Dendritic cell treated with granulocyte-macrophage colony-stimulating factor and Interleukin-4, amounts not matched to agents 40 ng/mL and 50 ng/mL, for 4 days (primary cell): ENCODE results near the gene NAT8L.

ENCODE experiments used
- H3K27ac Mint-ChIP-seq: one replicate; pipeline ENCODE4 v1.8.0; 2022; ENCODE audit warnings: mild to moderate bottlenecking, mixed read lengths
- H3K27me3 Mint-ChIP-seq: one replicate; pipeline ENCODE4 v1.8.0; 2022; ENCODE audit warnings: mild to moderate bottlenecking, mixed read lengths
- H3K36me3 Mint-ChIP-seq: one replicate; pipeline ENCODE4 v1.8.0; 2022; ENCODE audit warnings: low read depth, mixed read lengths
- H3K4me1 Mint-ChIP-seq: one replicate; pipeline ENCODE4 v1.8.0; 2022; ENCODE audit warnings: low read depth, mixed read lengths
- H3K4me3 Mint-ChIP-seq: one replicate; pipeline ENCODE4 v1.8.0; 2022; ENCODE audit warnings: mild to moderate bottlenecking, moderate library complexity, mixed read lengths
- H3K9me3 Mint-ChIP-seq: one replicate; pipeline ENCODE4 v1.8.0; 2022; ENCODE audit warnings: mixed read lengths
- intact Hi-C: fragments of 100-400 bp; cut with micrococcal nuclease; formaldehyde crosslinking; loops from one replicate; pipeline ENCODE4 v1.15.0; 2022

NAT8L gene

DNA sequence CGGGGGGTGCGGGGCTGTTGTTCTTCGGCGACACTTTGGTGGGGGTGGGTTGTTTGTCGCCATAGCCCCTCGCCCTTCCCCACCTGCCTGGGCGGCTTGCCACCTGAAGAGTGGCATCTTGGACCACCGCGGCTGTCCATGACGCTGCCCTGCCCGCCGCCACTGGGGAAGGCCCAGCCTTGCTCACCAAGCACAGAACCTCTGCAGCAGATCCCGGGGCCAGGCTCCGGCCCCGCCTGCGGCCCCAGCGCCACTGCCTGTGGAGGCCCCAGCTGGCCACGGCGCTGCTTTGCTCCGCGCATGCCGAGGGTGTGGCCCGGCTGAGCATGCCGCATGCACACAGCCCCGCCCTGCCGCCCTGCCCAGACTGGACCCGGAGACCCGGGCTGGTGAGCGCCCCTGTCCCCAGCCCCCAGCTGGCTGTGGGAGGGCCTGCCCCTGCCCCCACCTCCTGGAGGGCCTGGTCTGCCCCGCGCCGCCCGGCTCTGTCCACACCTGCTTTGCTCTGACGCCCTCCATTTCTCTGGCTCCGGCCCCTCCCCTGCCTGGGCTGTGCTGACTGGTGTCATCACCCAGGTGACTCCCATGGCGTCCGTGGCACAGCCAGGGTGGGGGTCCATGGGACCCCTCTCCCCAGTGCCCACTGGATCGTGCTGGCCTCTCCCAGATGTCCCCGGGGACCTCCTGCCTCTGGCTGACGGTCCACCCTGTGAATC lies 5.3 kb downstream of the NAT8L start:
- intact Hi-C loops, result no loop called here
- Mint-ChIP-seq H3K36me3 (peaks cover 5% of the 10 kb centered on the region), H3K4me3 (no peak overlapping the region), H3K9me3 (no peaks in the 10 kb centered on the region), H3K4me1 (no peaks in the 10 kb centered on the region), H3K27me3 (peaks cover 24% of the 10 kb centered on the region), H3K27ac (no peak overlapping the region)

GRCh38 chr4:2065106-2065930 lies 6.2 kb downstream of the NAT8L start:
- Mint-ChIP-seq H3K27ac (no peak overlapping the region), H3K4me1 (no peaks in the 10 kb centered on the region), H3K9me3 (no peaks in the 10 kb centered on the region), H3K27me3 (peaks cover 22% of the 10 kb centered on the region), H3K4me3 (no peak overlapping the region), H3K36me3 (peaks cover 5% of the 10 kb centered on the region)
- intact Hi-C loops, result no loop called here

DNA sequence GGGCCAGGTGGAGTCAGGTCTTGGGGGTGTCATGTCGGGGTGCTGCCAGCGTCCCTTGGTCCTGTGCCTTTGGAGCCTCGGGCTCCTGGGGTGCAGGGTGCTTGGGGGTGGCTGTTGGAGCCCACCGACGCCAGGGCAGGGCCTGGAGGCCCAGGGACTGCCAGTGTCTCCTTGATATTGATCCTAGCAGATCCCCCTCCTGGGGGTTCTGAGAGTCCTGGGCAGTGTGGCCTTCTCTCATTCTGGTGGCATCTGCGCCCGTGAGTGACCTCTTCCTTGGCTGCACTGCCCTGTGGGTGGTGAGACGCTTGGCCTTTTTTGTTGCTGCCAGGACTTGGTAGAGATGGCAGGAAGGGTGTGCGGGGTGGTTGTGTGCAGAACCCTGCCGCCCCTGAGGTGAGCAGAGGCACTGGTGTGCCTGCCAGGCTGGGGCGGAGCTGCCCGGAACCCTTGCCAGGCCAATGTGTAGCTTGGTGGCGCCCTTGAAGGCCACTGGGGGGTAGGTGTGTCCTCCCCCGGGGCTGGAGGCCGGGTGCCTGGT lies 7.0 kb downstream of the NAT8L start:
- H3K36me3 Mint-ChIP-seq, result peaks cover 5% of the 10 kb centered on the region
- no peaks in the 10 kb centered on the region for H3K9me3 Mint-ChIP-seq
- H3K4me3 Mint-ChIP-seq, result no peak overlapping the region
- H3K27me3 Mint-ChIP-seq, result peaks cover 19% of the 10 kb centered on the region
- no peak overlapping the region for H3K27ac Mint-ChIP-seq
- intact Hi-C loops, result no loop called here
- no peaks in the 10 kb centered on the region for H3K4me1 Mint-ChIP-seq

- intact Hi-C loops, result no loop called here
- Mint-ChIP-seq H3K36me3 (peaks cover 5% of the 10 kb centered on the region), H3K9me3 (no peaks in the 10 kb centered on the region), H3K27ac (no peak overlapping the region), H3K4me3 (no peak overlapping the region), H3K4me1 (no peaks in the 10 kb centered on the region), H3K27me3 (peaks cover 12% of the 10 kb centered on the region)
These were observed 7.7 kb downstream of the NAT8L start for GRCh38 chr4:2066571-2067445.

GRCh38 chr4:2067446-2068197 lies 8.5 kb downstream of the NAT8L start:
- intact Hi-C loops, result no loop called here
- Mint-ChIP-seq H3K27ac (no peak overlapping the region), H3K4me1 (no peaks in the 10 kb centered on the region), H3K4me3 (no peak overlapping the region), H3K36me3 (peaks cover 5% of the 10 kb centered on the region), H3K27me3 (peaks cover 6% of the 10 kb centered on the region), H3K9me3 (no peaks in the 10 kb centered on the region)

GRCh38 chr4:2068198-2068470 lies 9.0 kb downstream of the NAT8L start:
- Mint-ChIP-seq H3K4me1 (no peaks in the 10 kb centered on the region), H3K9me3 (no peaks in the 10 kb centered on the region), H3K27me3 (peaks cover 6% of the 10 kb centered on the region), H3K27ac (no peak overlapping the region), H3K36me3 (peaks cover 5% of the 10 kb centered on the region), H3K4me3 (no peak overlapping the region)
- intact Hi-C loops, result no loop called here

DNA sequence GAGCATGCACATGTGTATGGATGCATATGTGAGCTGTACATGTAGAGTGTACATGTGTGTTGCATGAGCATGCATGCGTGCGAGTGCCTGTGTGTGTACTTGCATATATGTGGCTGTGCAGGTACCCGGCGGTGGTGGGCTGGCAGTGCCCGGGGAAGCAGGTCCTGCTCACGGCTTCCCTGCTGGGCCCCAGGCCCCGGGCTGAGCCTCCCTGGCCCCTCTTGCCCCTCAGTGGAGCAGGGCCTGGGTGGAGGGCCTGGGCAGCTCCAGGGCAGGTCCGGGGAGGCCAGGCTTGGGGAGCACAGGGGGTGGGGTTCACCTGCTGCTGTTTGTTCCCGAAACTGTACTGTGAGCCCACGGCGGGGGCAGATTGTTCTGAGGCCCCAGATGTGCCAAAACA lies 9.4 kb downstream of the NAT8L start:
- H3K27me3 Mint-ChIP-seq, result peaks cover 6% of the 10 kb centered on the region
- no peak overlapping the region for H3K4me3 Mint-ChIP-seq
- H3K4me1 Mint-ChIP-seq, result no peaks in the 10 kb centered on the region
- intact Hi-C loops, result no loop called here
- no peak overlapping the region for H3K27ac Mint-ChIP-seq
- no peaks in the 10 kb centered on the region for H3K9me3 Mint-ChIP-seq
- H3K36me3 Mint-ChIP-seq, result peaks cover 5% of the 10 kb centered on the region

DNA sequence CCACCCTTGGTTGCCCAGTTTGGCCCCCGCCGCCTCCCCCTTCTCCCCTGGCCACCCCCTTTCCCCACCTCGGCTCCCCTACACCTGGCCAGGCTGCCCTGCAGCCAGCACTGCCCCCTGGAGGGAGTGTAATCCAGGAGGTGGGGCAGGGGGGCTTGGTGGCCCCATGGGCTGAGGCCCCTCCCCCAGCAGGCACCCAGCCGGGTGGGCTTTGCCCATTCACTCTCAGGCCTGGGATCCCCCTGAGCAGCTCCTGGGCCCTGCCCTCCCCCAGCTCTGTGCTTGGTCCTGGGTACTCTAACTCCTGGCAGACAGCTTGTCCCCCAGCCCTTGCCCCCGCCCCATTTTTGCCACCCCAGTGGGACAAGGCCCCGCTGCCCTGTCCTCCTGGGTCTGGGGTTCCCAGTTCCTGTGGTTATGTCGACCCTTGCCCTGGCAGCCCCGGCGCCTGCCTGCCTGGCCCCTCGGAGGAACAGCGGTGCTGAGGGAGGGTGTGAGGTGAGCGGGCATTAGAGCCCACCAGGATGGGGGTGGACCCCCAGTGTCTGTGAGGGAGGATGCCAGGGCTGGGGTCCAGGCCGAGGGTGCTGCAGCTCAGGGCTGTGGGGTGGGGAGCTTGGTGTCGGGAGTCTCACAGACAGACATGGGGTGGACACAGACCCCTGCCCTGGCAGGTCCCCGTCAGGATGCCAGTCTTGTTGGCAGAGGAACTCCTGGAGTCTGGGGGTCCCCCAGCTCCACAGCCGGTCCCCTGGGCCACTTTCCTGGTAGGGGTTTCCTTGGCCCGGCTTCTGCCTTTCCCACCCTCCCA lies 10.2 kb downstream of the NAT8L start:
- no peaks in the 10 kb centered on the region for H3K4me1 Mint-ChIP-seq
- H3K36me3 Mint-ChIP-seq, result peaks cover 5% of the 10 kb centered on the region
- H3K4me3 Mint-ChIP-seq, result no peak overlapping the region
- H3K27me3 Mint-ChIP-seq, result peaks cover 6% of the 10 kb centered on the region
- H3K9me3 Mint-ChIP-seq, result no peaks in the 10 kb centered on the region
- H3K27ac Mint-ChIP-seq, result no peak overlapping the region
- intact Hi-C loops, result no loop called here

GRCh38 chr4:2069986-2070385 lies 10.9 kb downstream of the NAT8L start:
- H3K27ac Mint-ChIP-seq, result no peak overlapping the region
- no peaks in the 10 kb centered on the region for H3K9me3 Mint-ChIP-seq
- peaks cover 3% of the 10 kb centered on the region for H3K27me3 Mint-ChIP-seq
- H3K4me1 Mint-ChIP-seq, result no peaks in the 10 kb centered on the region
- intact Hi-C loops, result no loop called here
- H3K36me3 Mint-ChIP-seq, result no peaks in the 10 kb centered on the region
- H3K4me3 Mint-ChIP-seq, result no peak overlapping the region

DNA sequence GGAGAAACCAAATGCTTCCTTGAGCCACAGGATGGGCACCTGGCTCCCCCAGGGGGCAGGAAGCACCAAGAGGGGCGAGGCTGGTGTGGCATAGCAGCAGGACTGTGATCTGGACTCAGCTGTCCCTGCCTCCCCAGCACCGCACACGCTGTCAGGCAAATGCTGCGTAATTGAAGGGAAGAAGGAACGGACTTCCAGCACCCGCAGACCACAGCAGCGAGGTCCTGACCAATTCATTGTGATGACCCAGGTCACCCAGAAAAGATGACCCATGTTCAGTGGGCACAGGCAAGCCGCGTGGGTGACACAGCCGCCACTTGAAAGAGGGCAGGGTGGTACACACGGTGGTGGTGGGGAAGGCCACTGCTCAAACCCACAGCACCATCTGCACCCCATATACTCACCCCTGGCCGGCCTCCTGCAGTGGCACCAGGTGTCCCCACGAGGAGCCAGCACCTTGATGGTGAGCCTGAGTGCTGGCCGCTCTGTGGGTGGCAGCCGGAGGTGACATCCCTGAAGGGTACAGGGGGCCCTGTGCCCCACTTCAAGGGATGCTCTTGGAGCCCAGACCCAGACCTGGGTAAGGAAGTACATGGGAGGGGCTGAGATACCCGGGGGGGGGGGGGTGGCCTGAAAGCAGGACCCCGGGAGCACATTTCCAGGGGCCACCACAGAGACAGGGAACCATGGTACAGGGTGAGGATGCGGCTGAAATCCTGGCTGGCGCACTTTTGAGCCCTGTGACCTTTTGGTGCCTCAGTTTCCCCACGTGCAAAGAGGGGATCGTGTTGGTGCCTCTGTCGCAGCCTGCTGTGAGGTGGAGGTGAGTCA lies 11.5 kb downstream of the NAT8L start:
- Mint-ChIP-seq H3K27me3 (peaks cover 3% of the 10 kb centered on the region), H3K4me3 (no peak overlapping the region), H3K4me1 (no peaks in the 10 kb centered on the region), H3K27ac (no peak overlapping the region), H3K36me3 (no peaks in the 10 kb centered on the region), H3K9me3 (no peaks in the 10 kb centered on the region)
- intact Hi-C loops, result no loop called here

DNA sequence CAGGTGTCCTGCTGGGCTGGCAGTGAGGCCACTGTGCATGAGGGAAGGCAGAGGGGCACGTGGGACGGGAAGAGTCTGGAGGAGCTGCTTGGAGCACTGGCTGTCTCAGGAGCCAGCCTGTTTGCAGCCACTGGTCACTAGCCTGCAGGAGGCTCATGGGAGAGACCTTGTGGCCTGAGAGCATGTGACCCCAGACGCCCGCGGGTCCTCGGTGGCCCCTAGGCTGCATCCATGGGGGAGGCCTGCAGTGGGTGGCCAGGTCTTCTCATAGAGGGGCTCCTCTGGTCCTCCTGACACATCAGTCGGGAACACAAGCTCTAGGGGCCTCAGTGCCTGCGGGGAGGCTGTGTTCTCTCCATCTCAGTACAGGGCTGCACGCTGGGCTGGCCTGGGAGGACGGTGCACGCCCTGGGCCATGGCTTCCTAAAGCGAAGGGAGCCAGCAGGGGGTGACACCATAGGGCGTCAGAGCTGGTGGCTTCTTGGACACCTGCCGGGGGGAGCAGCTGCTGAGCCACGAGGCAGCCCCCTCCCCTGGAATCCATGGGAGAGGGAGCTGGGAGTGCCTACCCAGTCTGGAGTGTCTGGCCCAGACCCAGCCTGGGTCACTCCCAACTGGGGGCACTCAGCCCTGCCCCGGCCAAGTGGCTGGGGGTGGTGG lies 12.3 kb downstream of the NAT8L start:
- Mint-ChIP-seq H3K27me3 (peaks cover 2% of the 10 kb centered on the region), H3K9me3 (no peaks in the 10 kb centered on the region), H3K4me3 (no peak overlapping the region), H3K4me1 (no peaks in the 10 kb centered on the region), H3K36me3 (no peaks in the 10 kb centered on the region), H3K27ac (no peak overlapping the region)
- intact Hi-C loops, result no loop called here
